ENCODE measurements around the gene GPD2.

DNA sequence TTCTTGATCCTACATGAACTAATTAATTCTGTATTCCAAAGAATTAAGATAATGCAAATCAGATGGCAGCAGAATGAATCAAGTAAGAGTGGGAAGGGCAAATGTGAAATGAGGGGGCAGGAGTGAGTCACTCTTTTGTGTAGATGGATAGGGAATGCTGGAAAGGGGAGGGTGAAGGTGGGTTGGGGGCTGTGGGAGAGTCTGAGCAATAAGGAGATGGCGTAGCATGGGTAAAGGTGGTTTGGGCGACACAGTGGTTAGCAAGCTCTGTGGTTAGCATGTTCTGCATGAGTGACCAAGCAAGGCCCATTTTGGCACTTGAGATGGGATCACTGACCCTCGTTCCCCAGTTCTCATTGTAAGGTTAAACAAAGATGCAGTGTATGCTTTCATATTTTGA is 20.4 kb downstream of the GPD2 start:
- TF ChIP-seq, protein P1, sequence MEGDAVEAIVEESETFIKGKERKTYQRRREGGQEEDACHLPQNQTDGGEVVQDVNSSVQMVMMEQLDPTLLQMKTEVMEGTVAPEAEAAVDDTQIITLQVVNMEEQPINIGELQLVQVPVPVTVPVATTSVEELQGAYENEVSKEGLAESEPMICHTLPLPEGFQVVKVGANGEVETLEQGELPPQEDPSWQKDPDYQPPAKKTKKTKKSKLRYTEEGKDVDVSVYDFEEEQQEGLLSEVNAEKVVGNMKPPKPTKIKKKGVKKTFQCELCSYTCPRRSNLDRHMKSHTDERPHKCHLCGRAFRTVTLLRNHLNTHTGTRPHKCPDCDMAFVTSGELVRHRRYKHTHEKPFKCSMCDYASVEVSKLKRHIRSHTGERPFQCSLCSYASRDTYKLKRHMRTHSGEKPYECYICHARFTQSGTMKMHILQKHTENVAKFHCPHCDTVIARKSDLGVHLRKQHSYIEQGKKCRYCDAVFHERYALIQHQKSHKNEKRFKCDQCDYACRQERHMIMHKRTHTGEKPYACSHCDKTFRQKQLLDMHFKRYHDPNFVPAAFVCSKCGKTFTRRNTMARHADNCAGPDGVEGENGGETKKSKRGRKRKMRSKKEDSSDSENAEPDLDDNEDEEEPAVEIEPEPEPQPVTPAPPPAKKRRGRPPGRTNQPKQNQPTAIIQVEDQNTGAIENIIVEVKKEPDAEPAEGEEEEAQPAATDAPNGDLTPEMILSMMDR (IDR thresholded peaks at IDR 0.05 in 4 of 5, conservative IDR thresholded peaks at IDR 0.05 in 1 of 5), result no peak
- TF ChIP-seq POLR2A (IDR thresholded peaks at IDR 0.05), result no peak
